A673 (cell line): Measurements from ENCODE around the gene HNRNPUL1. TPM values are rescaled to one million over a fixed set of nuclear protein-coding genes. Genes with fewer than 3 reads are reported as not detected.

Source experiments
- BruUV-seq: library from RNA; stranded (reverse); fragments of 400-500 nt; replicated peaks from 2 replicates; lab custom pipeline; 2021; lab: Mats Ljungman, UMichigan
- CTCF ChIA-PET: fragments of 300-600 bp; sonication (Branson Sonifier 250); formaldehyde crosslinking; loops from one replicate; lab custom pipeline; 2022; ENCODE audit warnings: antibody characterized with exemption; lab: Charles Lee
- POLR2A ChIA-PET: fragments of 300-600 bp; sonication (Branson Sonifier 250); formaldehyde crosslinking; loops from one replicate; lab custom pipeline; 2022; ENCODE audit warnings: antibody characterized with exemption; ENCODE audit not compliant: low non-redundant PET; lab: Charles Lee
- DNase-seq: peaks from one replicate; pipeline ENCODE4 v3.0.0-alpha.2; 2015; ENCODE audit warnings: low spot score
- H3K27ac ChIP-seq: fragments of 200-600 bp; sonication (generic); 2 replicates; pipeline ENCODE4 v1.5.1; 2016; ENCODE audit warnings: mixed run types, low read depth, mild to moderate bottlenecking, mixed read lengths, antibody characterized with exemption, low read length; ENCODE audit not compliant: poor library complexity, severe bottlenecking
- H3K27me3 ChIP-seq: fragments of 200-600 bp; sonication (generic); replicated peaks from 2 replicates; pipeline ENCODE4 v1.6.1; 2017; ENCODE audit warnings: mixed run types, low read depth, mild to moderate bottlenecking, mixed read lengths, antibody characterized with exemption, low read length; ENCODE audit not compliant: insufficient read depth, poor library complexity
- H3K36me3 ChIP-seq: fragments of 200-600 bp; sonication (generic); 2 replicates; pipeline ENCODE4 v1.6.1; 2016; ENCODE audit warnings: mixed run types, mild to moderate bottlenecking, mixed read lengths, antibody characterized with exemption, low read length; ENCODE audit not compliant: insufficient read depth, poor library complexity, severe bottlenecking
- H3K4me1 ChIP-seq: fragments of 200-600 bp; sonication (generic); 2 replicates; pipeline ENCODE4 v1.6.1; 2017; ENCODE audit warnings: mixed run types, mild to moderate bottlenecking, mixed read lengths, antibody characterized with exemption, low read length; ENCODE audit not compliant: insufficient read depth, poor library complexity, severe bottlenecking
- H3K4me3 ChIP-seq: fragments of 200-600 bp; sonication (generic); 2 replicates; pipeline ENCODE4 v1.5.1; 2016; ENCODE audit warnings: low read depth, mixed run types, mild to moderate bottlenecking, mixed read lengths, low read length; ENCODE audit not compliant: poor library complexity, severe bottlenecking
- H3K9me3 ChIP-seq: fragments of 200-600 bp; sonication (generic); 2 replicates; pipeline ENCODE4 v1.6.1; 2016; ENCODE audit warnings: mixed run types, low read depth, mild to moderate bottlenecking, mixed read lengths, antibody characterized with exemption, low read length; ENCODE audit not compliant: poor library complexity, severe bottlenecking
- CTCF ChIP-seq: fragments of 300-800, 200-600 bp; sonication (generic); conservative IDR thresholded peaks from 2 replicates; pipeline ENCODE4 v1.5.1; 2017; ENCODE audit warnings: low read depth, mild to moderate bottlenecking, antibody characterized with exemption, low read length, moderate library complexity, mixed read lengths
- EZH2 ChIP-seq: fragments of 200-600 bp; sonication (generic); IDR thresholded peaks from 2 replicates; pipeline ENCODE4 v1.6.1; 2017; ENCODE audit warnings: borderline replicate concordance, low read depth, mild to moderate bottlenecking, mixed read lengths, antibody characterized with exemption, low read length; ENCODE audit not compliant: poor library complexity, severe bottlenecking
- intact Hi-C: fragments of 100-400 bp; cut with micrococcal nuclease; formaldehyde crosslinking; loops from one replicate; pipeline ENCODE4 v1.10.0; 2022; ENCODE audit not compliant: unreplicated experiment
- total RNA-seq: library from RNA; stranded (reverse); gene quantifications from 2 replicates; pipeline ENCODE4 v1.2.3, GENCODE V29; 2021

Gene HNRNPUL1
- total RNA-seq, 1 experiment from 2014 or later = 344 TPM

- no peaks in the 10 kb centered on the region for H3K27me3 ChIP-seq
- BruUV-seq = no TSS peak
- peaks cover 8% of the 10 kb centered on the region for H3K4me1 ChIP-seq
- intact Hi-C loops = no loop called here
- POLR2A ChIA-PET = no interaction called here
- H3K36me3 ChIP-seq = peaks cover 73% of the 10 kb centered on the region
- TF ChIP-seq EZH2 (no peak), CTCF (no peak)
- H3K4me3 ChIP-seq = no peak overlapping the region
- CTCF ChIA-PET = no interaction called here
- no peak overlapping the region for H3K27ac ChIP-seq
- DNase-seq = no peak
- H3K9me3 ChIP-seq = no peaks in the 10 kb centered on the region
Measured at GRCh38 chr19:41269571-41269970, 5.4 kb downstream of the HNRNPUL1 start.

GRCh38 chr19:41273076-41273475, 8.9 kb downstream of the HNRNPUL1 start:
- BruUV-seq = no TSS peak
- H3K9me3 ChIP-seq = no peaks in the 10 kb centered on the region
- intact Hi-C loops = no loop called here
- no peak for DNase-seq
- H3K36me3 ChIP-seq = peaks cover 100% of the 10 kb centered on the region
- ChIA-PET CTCF (no interaction called here), POLR2A (no interaction called here)
- H3K4me1 ChIP-seq = no peaks in the 10 kb centered on the region
- H3K4me3 ChIP-seq = no peak overlapping the region
- TF ChIP-seq EZH2 = no peak
- no peaks in the 10 kb centered on the region for H3K27me3 ChIP-seq
- no peak overlapping the region for H3K27ac ChIP-seq

GRCh38 chr19:41274802-41275201, 10.6 kb downstream of the HNRNPUL1 start:
- H3K4me3 ChIP-seq = no peak overlapping the region
- no peak for TF ChIP-seq EZH2
- TF ChIP-seq CTCF = no peak
- CTCF ChIA-PET = no interaction called here
- no peaks in the 10 kb centered on the region for H3K27me3 ChIP-seq
- peaks cover 100% of the 10 kb centered on the region for H3K36me3 ChIP-seq
- POLR2A ChIA-PET = no interaction called here
- no peaks in the 10 kb centered on the region for H3K4me1 ChIP-seq
- no peaks in the 10 kb centered on the region for H3K9me3 ChIP-seq
- no peak overlapping the region for H3K27ac ChIP-seq
- intact Hi-C loops = no loop called here
- no TSS peak for BruUV-seq
- DNase-seq = no peak

- TF ChIP-seq EZH2 (no peak), CTCF (no peak)
- no peaks in the 10 kb centered on the region for H3K27me3 ChIP-seq
- ChIA-PET CTCF (no interaction called here), POLR2A (no interaction called here)
- H3K4me3 ChIP-seq = no peak overlapping the region
- H3K27ac ChIP-seq = no peak overlapping the region
- no TSS peak for BruUV-seq
- no peaks in the 10 kb centered on the region for H3K4me1 ChIP-seq
- H3K36me3 ChIP-seq = peaks cover 100% of the 10 kb centered on the region
- intact Hi-C loops = no loop called here
- no peak for DNase-seq
- H3K9me3 ChIP-seq = no peaks in the 10 kb centered on the region
Measured at GRCh38 chr19:41276231-41276630, 12.1 kb downstream of the HNRNPUL1 start.
